NCI-H2171 treated with DMSO at 0.1 percent for 48 hours (cell line): ENCODE measurements around the gene KCNQ1OT1.

Experiments
- DNase-seq: peaks from one replicate; lab custom pipeline; 2025; lab: John Stamatoyannopoulos, UW

Gene KCNQ1OT1

GRCh38 chr11:2736577-2737225, 36.9 kb upstream of the KCNQ1OT1 start:
- DNase-seq, result no peak

GRCh38 chr11:2735053-2735589, 35.3 kb upstream of the KCNQ1OT1 start:
- DNase-seq, result no peak

GRCh38 chr11:2734181-2735052, 34.6 kb upstream of the KCNQ1OT1 start:
- no peak for DNase-seq

GRCh38 chr11:2732940-2733628, 33.3 kb upstream of the KCNQ1OT1 start:
- DNase-seq, result no peak

GRCh38 chr11:2732261-2732939, 32.6 kb upstream of the KCNQ1OT1 start:
- DNase-seq, result no peak

- no peak for DNase-seq
These were observed 31.6 kb upstream of the KCNQ1OT1 start for GRCh38 chr11:2731130-2732125.

GRCh38 chr11:2730272-2731129, 30.7 kb upstream of the KCNQ1OT1 start:
- DNase-seq, result no peak

GRCh38 chr11:2729841-2730240, 30.0 kb upstream of the KCNQ1OT1 start:
- DNase-seq, result no peak

- DNase-seq, result no peak
These were observed 29.0 kb upstream of the KCNQ1OT1 start for GRCh38 chr11:2728663-2729332.

- no peak for DNase-seq
These were observed 28.4 kb upstream of the KCNQ1OT1 start for GRCh38 chr11:2728128-2728662.

- no peak for DNase-seq
These were observed 27.2 kb upstream of the KCNQ1OT1 start for GRCh38 chr11:2726964-2727363.

GRCh38 chr11:2725368-2726300, 25.8 kb upstream of the KCNQ1OT1 start:
- no peak for DNase-seq

GRCh38 chr11:2724653-2725367, 25.0 kb upstream of the KCNQ1OT1 start:
- no peak for DNase-seq

GRCh38 chr11:2724104-2724503, 24.3 kb upstream of the KCNQ1OT1 start:
- no peak for DNase-seq

- no peak for DNase-seq
These were observed 23.2 kb upstream of the KCNQ1OT1 start for GRCh38 chr11:2722955-2723354.

GRCh38 chr11:2721210-2721916, 21.6 kb upstream of the KCNQ1OT1 start:
- no peak for DNase-seq
